Germinal center (tissue), 1 donor: ENCODE results near the gene ISOC2.

ENCODE experiments used
- DNase-seq: peaks from one replicate; pipeline ENCODE4 v3.0.0; 2012; ENCODE audit warnings: mixed read lengths, low spot score

Gene ISOC2

DNA sequence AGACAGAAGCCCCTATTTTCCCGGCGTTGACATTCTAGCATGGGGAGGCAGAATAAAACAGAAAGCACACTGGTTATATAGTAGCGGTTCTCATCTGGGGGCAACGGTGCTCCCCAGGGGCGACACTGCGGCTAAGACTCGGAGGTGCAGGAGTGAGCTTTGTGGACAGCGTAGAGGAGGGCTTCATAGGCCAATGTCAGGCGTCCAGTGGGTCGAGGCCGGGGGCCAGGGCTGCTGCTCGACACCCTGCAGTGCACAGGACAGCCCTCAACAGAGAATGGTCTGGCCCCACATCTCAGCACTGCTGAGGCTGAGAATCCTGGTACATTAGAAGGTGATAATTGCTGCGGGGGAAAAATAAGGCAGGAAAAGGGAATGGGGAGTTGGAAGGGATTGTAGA is 16.5 kb upstream of the ISOC2 start:
- no peak for DNase-seq

DNA sequence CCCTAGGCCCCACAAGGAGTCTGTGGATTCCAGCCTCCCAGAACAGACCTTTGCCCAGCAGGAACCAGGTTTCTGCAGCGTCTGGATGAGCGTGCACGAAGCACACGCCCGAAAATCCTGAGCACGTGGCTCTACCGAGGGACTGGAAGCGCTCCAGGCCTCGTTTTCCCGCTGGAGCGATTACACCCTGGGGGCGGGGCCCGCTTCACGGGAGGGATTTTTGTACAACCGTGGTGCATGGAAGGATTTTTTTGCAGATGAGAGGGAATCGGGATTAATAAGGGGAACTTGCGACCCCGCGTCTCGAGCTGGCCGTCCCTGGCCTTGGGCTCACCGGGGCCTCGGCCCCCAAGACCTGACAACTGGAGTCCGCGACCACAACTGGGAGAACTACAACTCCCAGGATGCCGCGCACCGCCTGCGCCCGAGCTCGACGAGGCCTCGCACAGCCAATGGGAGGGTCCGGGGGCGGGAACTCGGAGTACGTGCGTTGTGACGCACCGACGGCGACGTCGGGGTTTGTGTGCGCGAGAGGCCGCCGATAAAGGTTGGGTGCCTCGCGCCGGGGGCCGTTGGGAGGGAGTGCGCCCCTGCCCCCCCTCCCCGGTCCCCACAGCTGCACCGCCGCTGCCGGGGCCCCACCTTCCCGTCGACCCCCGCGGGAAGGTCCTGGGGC is 14.8 kb upstream of the ISOC2 start, which contains the start of gene ZNF628:
TSS of gene ZNF628 (plus strand) at position 518 of the 676 bp plus-strand sequence. CDS start 3,294 bp downstream, outside the sequence.
- peak; percentile 98 for DNase-seq

DNA sequence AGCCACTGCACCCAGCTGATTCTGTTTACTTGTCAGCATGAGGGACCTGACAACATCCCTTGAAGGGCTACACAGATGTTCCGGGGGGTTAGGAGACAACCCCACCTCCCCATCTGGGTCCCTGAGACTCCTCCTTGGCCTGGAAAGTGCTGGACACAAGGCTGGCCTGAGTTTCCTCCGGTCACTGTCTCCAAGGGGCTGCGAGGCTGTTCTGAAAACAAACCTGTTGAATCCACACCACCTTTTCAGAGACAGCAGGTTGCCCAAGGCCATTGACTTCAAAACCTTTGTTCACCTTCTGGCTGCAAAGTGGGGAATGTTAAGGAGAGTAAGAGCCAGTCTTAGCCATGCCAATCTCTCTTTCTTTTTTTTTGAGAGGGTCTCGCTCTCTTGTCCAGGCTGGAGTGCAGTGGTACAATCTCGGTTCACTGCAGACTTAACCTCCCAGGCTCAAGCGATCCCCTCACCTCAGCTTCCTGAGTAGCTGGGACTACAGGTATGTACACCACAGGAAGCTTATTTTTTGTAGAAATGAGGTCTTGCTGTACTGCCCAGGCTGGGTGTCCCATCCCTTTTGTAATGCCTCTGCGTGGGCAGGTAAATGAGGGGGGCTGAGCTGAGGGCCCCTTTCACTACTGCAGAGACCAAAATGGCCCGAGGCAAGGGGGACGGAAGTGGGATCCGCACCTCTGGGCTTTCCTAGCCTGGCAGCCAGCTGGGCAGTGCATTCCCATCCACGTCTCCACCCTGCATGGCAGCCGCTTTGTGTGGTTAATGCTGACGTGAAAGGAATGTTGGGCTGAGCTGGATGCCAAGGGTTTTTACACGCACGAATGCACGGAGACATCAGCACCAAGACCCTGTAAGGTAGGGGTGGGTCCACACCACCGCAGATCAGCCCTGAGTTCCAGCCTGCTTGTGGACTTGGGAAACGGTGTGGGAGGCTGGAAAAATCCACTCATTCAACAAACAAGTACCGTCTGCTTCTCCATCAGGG is 13.1 kb upstream of the ISOC2 start:
- no peak for DNase-seq

DNA sequence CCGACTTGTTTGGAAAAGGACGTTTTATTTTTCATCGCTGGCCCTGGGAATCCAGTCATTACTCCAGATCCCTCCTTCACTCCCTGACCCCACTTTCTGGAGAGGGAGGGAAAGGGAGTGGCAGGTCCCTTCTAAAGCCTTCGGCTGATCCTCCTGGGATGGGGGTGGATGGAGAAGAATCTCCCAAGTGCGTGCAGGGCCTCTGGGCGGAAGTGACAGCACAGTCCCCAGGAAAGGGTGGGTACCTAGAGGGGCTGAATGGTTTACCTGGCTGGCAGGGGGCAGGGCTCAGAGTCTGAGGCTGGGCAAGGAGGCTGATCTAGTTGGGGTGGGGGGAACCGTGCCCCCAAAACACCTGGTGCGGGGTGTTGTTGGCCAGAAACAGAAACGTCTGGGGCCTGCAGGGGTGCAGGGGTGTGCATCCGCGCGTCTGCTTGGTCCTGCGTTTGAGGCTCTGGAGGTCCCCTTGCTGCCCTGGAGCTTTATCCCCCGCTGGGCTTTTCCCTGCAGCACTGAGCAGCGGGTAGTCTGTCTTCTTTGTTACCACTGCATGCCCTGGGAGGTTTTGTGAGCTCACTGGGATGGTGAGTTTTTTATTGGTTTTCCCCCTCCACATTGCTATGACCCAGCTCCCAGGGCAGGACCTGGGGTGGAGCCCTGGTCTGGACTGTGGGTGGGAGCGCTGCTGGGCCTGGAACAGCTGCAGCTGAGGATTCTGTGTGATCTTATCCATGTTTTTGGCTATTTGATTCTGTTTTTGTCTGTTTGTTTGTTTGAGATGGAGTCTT is 12.0 kb upstream of the ISOC2 start:
- DNase-seq: no peak

DNA sequence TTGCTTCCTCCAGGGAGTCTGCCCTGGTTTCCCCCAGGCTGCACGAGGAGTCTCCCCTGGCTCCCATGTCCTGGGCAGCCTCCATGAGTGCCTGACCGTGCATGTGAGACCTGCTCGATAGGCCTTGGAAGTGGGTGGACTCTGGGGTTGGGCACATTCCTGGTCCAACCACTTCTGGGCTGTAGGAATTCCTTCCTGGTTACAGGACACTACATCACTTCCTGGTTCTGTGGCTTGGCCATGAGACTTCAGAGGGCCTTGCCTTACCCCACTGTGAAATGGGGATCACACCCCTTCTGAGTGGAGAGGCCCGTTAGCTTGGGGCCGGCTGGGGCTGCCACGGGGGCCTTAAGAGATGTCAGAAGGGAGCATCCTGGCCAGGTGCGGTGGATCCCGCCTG is 11.0 kb upstream of the ISOC2 start:
- DNase-seq: no peak

DNA sequence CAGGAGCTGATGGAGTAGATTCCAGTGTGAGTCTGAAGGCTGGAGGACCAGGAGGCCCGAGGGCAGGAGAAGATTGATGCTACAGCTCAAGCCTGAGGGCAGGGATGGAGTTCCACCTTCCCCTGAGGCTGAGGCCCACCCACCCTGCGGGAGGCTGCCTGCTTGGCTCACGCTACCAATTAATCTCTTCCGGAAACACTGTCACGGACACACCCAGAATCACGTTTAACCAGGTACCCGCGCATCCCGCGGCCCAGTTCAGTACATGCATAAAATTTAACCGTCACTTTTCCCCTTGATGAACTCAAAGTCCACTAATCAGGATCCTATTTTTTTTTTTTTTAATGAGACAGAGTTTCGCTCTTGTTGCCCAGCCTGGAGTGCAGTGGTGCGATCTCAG is 9.8 kb upstream of the ISOC2 start:
- DNase-seq: no peak

DNA sequence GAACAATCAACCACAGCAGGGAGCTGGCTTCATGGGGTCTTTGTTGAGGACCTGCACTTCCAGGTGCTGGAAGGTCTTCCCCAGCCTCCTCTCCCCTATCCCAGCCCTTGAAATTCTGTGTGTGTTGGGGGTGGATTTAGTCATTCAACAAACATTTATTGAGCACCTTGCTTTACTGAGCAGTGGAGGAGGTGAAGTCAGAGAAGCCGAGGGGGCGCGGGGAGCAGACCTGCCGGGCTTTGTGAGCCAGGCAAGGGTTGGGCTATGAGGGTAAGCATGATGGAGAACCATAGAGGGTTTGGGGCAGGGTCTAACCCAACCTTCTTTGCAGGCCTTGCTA is 6.6 kb upstream of the ISOC2 start:
- no peak for DNase-seq

DNA sequence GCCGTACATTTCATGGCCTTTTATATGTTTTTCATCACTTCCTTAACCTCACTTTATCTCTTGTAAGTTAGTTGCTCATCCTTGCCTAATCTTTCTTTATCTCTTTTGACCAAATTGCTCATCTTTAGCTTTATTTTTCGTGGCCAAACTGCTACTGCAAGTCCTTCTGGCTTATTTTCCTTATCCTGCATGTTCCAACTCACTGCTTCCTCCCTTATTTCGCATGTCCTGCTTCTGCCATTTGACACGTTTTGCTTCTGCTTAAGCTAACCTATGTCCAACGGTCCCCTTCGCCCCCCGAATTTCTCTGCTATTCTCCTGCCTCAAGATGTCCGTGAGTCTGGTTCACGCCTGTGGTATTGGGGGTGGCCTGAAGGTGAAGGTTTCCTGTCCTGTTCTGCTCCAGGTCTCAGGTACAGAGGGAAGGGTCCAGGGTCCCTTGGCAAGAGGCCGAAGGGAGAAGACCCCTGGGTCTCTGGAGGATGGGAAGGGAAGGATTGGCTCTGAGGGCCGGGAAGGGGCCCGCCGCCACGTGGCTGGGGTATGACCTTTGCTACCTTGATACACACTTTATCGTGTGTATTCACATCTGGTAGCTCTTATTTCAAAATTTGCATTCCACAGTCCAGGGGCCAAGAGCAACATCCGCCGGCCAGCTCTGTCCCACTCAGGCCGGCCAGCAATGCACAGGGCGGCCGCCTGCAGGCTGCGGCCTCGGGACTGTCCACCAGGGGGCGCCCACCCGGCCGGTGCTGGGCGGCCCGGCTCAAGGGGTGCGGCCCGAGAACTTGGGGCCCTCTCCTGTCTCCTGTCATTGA is 6.0 kb upstream of the ISOC2 start:
- DNase-seq: peak; percentile 81

DNA sequence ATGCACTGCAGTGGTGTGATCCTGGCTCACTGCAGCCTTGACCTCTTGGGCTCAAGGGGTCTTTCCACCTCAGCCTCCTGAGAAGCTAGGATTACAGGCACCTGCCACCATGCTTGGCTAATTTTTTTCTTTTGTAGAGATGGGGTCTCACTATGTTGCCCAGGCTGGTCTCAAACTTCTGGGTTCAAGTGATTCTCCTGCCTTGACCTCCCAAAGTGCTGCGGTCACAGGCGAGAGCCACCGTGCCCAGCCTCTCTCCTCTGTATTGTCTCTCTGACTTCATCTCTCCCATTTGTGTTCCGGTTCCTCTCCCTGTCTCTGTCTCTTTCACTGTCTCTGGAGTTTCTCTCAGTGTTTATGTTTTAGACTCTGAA is 4.8 kb upstream of the ISOC2 start:
- DNase-seq: no peak

DNA sequence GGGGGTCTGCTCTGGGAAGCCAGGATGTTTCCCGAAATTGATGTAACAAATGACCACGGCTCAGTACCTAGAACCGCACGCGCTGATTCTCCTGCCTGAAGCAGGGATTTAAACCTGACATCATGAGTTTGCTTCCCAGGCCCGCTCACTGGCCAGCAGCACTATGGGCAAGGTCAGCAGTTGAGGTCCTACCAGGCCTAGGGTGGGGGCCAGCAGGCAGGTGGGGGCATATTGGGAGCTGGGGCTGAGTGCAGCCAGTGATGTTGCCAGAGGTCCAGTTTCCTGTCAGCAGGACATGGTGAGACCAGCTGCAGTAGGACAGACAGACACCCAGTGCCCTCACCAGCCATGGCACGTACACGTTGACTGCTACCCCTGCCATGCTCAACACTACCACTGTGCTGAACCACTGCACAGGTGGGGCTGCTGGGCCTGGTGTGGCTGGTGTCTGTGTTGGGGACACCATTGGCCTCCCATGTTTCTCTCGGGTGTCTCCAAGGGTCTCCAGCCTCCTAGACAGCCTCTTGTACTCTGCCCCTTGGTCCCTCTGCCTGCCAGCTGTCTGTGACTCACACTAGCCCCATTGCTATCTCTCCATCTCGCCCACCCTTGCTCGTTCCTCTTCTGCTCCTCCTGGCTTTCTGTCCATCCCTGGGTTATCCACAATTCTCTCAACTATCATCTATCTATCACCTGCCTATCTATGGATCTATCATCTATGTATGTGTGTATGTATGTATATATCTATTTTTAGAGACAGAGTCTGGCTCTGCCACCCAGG is 4.2 kb upstream of the ISOC2 start:
- no peak for DNase-seq

DNA sequence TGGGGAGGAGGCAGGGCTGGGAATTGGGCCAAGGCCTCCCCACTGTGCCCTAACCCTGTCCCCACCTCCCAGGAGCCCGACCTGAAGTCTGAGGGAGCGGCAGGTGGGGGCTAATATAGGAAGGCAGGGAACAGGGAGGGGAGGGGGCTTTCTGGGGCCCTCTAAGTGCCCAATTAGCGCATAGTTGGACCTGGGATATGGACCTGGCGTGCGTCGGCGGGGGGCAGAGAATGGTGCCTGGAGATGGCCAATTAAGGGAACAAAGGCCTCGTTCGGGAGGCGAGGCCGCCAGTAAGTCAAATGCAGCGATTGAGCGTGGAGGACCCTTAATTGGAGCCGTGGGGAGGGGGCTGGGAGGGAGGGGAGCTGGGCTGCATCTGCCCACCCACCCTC is 3.2 kb upstream of the ISOC2 start, which contains the start of gene C19orf85:
TSS of gene C19orf85 (minus strand) at position 90 of the 393 bp plus-strand sequence. CDS start 197 bp downstream, outside the sequence.
- DNase-seq: no peak

DNA sequence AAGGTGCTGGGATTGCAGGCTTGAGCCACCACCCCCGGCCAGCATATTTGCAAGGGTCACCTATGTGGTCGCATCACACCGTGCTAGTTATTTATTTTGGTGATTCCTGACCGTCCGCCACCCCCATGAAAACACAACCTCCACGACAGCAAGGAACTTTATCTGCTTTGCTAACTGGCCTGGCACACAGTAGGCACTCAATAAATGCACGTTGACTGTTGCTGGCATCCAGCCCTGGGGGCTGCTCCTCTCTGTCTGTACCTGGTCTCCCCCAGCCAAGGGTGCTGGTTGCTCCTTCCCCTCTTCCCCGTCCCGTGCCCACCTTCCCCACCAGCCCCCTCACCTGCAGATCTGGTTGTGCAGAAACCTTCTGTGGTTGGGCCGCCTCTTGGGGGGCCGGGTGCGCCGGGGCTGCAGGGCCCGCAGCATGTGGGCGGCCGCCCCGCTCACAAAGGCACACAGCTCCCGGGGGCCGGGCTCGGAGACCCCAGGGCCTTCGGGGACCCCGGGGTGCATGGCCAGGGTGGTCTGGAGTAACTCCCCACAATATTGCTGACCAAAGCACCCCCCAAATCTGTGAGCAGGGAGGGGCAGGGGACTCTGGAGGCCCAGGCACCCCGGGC is 2.7 kb upstream of the ISOC2 start:
- no peak for DNase-seq

DNA sequence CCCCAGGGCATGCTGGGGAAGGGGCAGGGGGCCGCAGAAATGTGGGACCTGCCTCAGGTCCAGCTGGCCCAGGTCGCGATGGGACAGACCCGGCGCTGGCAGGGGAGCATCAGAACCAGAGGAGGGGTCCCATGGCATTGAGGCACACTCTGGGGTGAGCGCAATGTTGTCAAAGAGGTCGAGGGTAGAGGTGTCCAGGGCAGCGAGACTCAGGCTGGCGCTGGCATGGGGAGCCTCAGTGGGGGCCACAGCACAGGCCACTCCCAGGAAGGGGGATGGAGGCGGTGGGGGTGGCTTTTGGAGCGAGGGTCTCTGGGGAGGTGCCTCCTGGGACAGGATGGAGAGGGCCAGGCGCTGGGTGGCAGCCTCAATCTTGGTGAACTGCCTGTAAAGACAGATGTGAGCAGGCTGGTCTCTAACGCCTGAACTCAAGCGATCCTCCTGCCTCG is 2.2 kb upstream of the ISOC2 start:
- no peak for DNase-seq

DNA sequence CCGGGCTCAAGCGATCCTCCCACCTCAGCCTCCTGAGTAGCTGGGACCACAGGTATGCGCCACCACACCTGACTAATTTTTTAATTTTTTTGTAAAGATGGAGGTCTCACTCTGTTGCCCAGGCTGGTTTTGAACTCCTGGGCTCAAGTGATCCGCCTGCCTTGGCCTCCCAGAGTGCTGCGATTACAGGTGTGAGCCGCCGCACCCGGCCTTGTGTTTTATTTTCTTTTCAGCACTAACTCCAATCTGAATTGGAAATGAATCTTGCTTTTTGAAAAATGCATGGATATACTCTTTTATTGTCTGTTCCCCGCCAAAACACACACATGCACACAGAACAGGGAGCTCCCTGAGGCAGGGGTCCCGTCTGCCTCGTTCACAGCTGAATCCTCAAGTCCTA is 1.3 kb upstream of the ISOC2 start:
- no peak for DNase-seq

DNA sequence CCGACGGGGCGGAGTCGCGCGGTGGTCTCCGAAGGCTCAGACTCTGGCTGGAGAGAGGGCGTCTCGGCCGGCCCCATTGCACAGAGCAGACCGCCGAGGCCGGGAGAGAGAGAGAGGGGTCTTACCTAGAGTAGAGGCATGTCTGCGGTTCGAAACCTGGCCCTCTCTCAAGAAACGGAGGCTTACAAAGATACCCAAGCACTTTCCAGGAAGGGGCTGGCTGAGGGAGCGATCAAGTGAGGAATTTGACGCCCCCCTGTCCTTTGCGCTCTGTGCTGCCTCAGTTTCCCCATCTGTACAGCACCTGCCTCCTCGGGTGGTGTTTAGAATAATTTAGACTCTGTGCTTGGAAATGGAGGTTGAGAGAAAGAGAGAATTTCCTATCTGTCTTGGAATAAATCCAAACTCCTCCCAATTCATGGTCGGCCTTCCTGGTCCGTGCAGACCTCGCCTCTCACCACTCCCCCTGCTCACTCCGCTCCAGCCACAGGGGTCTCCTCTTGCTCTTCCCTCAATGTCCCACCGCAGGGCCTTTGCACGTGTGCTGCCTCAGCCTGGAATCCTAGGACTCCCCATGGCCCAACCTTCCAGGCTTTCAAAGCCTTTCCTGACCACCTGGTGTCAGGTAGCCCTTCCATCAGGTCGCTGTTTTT is 658 bp upstream of the ISOC2 start:
- no peak for DNase-seq

DNA sequence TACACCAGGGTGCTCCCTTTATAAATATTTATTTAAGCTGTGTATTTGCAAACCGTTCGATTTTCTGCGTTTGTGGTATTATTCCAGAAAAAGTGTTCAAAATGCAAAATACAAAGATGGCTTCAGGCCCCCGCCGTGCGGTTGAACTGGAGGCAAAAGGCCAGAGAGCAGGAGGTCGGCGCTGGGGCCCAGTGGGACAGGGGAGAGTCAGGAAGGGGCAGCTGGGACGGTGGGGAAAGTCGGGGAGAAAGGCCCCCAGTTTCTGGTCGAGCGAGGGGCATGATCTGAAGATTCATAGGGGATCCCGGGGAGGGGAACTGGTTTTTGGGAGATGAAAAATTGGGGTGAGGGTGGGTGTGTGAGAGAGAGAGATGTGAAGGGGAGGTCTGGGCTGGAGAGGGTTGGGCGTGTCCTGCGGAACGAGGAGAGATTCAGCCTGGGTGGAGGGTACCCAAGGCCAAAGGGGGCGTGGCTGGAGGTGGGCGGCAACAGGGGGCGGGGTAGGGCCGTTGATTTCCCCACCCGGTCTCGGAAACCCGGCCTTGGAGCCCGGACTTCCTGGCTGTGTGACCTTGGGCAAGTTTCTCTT is 678 bp downstream of the ISOC2 start:
- peak; percentile 64 for DNase-seq

DNA sequence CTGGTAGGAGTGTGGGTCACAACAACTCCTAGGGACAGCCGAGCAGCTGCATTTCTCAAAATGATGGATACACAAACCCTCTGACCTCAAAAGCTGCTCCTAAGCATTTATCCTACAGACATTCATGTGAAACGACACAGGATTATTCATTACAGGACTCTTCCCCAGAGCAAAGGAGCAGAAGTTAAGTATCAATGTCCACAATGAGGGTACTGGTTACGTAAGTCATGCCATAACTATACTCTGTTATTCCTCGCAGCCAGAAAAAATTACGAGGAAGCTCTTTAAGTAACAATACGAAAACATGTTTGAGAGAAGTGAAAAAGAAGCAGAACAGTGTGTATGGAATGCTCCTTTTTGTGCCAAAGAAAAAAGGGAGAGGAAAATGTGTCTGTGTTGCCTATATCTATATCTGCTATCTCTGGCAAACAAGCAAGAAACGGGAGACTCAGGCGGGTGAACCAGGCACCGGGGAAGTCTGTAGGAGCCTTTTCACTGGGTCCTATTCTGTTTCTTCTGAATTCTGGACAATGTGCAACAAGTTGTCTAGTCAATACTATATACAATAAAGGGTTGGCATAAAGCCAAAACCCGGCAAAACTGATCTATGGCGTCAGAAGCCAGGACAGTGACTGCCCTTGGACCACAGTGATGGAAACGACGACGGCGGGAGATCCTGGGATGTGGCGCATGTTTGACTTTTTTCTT is 1.3 kb downstream of the ISOC2 start:
- DNase-seq: no peak

DNA sequence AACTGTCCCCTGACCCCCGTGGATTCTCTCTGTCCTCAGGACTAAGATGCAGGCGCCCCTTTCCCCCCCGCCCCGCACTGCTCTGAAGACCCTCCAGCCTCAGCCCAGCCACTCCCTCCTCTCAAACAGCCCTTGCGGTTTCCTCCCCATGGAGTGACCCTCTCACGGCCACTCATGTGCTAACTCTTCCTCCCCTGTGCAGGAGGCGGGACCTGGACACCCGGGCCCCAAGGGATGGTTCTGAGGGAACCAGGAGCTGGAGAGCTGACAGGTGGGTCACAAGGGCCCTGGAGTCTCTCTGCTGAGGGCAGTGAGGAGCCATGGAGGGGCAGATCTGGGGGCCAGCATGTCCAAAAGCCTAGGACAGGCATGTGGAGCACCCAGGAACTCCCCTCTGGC is 1.9 kb downstream of the ISOC2 start:
- DNase-seq: no peak
